ENCODE measurements around the gene TPST2.
"Not testable (repeated sequence)": the region's sequence is repeated elsewhere in the genome, so short reads cannot be mapped to it uniquely, and the experiment has no call there.

The TPST2 gene
- total RNA-seq = 27.1 to 30.3 reads per million in 2 experiments

DNA sequence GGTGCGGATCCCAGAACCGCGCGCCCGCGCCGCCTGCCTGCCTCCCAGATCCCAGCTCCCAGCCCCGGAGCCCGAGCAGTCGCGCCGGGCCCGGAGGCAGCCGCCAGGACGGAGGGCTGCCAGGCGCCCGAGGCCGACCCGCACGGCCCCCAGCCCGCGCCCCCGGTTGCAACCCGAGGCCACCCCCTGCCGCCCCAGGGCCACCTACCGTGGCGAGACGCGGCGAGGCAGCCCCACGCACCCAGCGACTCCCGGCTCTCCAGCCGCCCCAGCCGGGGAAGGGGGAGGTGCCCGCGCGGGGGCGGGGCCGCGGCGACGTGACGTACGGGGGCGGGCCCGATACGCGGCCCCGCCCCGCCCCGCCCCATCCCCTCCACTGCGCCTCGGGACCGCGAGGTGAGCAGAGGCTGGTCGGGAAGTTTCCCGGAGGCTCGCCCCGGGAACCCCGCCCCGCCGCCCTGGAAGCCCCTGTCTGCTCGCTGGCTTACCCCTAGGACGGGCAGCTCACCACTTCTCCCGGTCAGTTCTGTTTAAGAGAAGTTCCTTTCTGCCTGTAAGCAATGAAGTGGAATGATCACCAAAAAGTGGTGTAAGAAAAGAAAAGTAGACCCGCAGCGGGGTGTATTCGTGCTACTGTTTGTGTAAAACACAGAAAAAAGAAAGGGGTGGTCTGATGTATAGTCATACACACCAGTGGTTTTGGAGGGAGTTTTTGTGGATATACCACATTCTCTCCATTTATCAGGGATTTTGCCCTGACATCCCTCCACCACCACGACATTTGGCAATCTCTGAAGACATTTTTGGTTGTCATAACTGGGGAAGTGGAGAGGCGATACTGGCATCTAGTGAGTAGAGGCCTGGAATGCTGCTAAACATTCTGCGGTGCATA is at the start of gene TPST2:
Gene TPST2 (minus strand): TSS at position 288 of the 892 bp plus-strand sequence. CDS start 48,502 bp downstream, outside the sequence.
- peak; percentile 72 for DNase-seq (ENCODE audit: low read depth)

DNA sequence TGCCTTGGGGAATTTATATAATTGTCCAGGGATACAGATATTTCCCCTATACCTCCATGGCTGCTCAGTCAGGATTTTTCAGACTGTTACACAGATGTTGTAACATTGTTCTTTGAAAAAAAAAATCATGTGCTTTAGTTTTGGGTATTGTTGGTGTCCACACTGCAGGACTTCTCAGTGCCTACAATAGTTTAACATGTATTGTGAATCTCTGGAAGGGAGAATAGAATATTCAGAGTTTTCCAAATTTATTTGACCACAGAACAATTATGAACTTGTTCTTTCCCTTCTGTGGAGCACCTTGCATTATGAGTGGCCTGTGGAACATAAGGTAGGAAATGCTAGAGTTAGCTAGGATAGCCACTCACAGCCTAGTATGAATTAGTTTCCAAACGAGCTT is 46.4 kb upstream of the TPST2 start:
- DNase-seq (ENCODE audit: low read depth) = no peak

DNA sequence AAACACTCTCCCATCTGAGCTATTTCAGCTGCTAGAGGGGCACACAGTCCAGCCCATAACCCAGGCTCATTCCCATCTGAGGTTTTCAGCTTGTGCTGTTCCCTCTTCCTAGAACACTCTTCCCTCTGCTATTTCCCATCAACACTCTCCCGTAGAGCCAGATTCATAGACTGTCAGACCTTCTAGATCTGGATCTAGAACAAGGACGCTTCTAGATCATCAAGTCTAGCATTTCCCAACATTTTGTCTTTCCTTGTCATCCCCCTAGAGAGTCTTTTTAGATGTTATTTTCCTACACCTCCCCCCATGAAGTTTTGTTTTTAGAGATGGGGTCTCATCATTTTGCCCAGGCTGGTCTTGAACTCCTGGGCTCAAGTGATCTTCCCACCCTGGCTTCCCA is 45.2 kb upstream of the TPST2 start:
- DNase-seq (ENCODE audit: low read depth) = no peak

DNA sequence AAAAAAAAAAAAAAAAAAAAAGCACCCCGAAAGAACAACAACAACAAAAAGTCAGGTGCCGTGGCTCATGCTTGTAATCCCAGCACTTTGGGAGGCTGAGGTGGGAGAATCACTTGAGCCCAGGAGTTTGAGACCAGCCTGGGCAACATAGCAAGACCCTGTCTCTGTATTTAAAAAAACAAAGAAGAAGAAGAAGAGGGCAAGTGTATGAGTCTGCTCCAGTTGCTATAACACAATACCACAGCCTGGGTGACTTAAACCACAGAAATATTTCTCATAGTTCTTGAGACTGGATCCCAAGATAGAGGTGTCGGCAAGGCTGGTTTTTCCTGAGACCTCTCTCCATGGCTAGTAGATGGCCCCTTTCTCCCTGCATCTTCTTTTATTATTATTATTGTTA is 44.3 kb upstream of the TPST2 start:
- DNase-seq (ENCODE audit: low read depth) = no peak

DNA sequence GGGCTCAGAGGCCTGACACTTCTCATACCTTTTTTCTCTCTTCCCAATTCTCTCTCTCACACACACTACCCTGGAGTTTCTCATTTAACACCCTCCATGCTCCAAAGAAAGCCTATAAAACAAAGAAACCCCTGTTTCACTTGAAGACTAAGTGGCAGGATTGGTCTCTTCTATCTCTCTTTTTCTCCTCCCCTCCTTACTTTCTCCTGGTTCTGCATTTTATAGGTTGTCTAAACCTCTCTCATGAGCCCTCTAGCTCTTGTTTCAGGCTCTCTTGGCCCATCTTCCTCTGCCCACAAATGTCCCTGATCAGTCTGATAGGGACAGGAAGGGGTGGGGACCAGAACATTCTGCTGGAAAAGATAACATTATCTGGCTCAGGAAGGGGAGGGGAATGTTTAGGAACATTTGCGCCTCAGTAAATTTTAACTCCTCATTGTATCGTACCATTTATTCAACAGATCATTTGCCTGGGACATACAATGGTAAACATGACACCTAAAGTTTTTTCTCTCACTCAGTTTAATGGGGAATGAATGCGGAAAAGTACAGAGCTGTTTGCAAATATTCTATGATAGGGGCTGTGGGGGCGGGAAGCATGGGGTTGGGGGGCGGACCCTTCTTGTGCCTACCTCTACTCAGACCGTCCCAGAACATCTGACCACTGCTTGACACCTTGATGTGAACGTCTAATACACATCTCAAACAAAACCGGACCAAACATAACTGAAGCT is 42.7 kb upstream of the TPST2 start:
- DNase-seq (ENCODE audit: low read depth) = no peak

DNA sequence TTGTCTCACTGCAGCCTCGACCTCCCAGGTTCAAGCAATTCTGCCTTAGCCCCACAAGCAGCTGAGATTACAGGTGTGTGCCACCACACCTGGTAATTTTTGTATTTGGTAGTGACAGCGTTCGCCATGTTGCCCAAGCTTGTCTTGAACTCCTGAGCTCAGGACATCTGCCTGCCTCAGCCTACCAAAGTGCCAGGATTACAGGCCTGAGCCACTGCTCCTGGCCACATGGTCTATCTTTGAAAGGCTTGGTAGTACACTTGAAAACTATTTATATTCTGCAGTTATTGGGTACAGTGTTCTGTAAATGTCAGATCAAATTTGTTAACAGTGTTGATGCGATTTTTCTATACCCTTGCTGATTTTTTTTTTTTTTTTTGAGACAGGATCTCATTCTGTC is 41.4 kb upstream of the TPST2 start:
- DNase-seq (ENCODE audit: low read depth) = no peak

DNA sequence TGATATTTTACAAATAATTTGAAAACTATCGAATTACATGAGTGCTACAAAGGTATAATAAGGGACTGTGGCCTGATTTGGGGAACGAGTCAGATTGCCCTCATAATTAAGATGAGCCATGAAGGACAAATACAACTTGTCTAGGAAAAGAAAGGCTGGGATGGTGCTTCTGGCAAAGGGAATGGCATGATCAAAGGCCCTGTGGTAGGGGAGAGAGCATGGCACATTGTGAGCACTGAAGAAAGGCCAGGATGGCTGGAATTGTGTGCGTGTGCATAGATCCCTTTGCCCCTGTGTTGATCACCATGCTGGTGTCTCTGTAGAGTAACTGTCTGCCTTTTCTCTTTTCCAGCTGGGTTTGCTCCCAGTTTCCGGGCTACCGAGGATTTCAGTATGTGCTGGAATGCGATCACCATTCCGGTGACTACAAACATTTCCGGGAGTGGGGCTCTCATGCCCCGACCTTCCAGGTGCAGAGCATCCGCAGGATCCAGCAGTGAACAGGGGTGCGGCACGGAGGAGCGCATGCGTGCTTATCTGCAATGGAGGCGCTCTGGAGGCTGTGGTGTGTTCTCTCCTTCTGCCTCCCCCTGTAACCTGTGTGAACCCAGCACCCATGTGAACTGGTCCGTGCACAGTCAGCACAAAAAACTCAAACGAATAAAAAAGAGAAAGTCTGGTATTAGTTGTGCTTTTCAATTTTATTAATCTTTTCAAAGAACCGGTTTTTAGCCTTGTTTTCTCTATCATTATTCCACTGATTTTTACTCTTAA is 40.2 kb upstream of the TPST2 start:
- DNase-seq (ENCODE audit: low read depth) = no peak

DNA sequence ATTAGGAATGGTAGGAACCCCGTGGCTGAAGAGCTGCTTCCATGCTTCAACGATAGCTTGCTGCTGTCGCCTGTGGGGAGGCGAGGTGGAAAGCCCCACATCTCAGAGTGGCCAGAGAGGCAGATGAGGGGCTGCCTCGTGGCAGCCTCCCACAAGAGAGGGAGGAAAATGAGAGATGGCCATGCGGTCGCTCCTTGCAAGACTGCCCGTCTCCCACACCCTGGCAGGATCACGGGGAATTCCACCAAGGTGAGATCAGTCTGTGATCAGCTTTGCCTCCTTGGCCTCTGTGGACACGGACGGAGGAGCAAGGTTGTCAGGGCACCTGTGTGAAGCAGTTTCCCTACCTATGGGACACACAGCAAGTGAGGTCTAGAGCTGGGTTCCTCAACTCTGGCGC is 34.9 kb upstream of the TPST2 start:
- DNase-seq (ENCODE audit: low read depth) = no peak

DNA sequence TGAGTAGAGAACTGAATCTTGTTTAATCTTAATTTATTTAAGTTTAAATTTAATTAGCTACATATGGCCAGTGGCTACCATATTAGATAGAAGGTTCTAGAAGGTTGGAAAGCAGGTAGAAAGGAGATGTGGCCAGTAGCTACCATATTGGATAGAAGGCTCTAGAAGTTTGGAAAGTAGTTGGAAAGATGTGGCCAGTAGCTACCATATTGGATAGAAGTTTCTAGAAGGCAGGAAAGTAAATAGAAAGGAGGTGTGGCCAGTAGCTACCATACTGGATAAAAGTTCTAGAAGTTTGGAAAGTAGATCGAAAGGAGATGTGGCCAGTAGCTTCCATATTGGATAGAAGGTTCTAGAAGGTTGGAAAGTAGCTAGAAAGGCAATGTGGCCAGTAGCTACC is 34.1 kb upstream of the TPST2 start:
- no peak for DNase-seq (ENCODE audit: low read depth)

DNA sequence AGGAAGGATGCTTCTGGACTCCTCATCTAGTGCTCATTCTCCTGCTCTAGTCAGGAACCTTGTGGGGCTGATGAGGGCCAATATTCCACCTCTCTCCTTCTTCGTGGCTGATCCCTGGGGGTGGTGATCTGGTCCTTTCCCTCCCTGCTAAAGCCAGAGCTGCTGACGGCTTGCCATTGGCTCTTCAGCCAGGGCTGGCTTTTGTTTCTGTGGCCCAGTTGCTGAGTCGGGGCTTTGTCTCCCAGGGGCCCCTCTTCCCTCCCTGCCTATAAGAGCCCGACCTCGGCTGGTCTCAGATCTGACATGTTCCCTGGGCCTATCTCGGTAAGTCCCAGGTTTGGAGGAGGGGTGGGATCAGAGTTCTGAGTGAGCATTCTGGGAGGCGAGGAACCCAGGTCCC is 31.7 kb upstream of the TPST2 start, which contains the start of gene CRYBA4:
Gene CRYBA4 (plus strand): TSS at position 301 of the 400 bp plus-strand sequence. CDS start 634 bp downstream, outside the sequence.
- DNase-seq (ENCODE audit: low read depth) = no peak

DNA sequence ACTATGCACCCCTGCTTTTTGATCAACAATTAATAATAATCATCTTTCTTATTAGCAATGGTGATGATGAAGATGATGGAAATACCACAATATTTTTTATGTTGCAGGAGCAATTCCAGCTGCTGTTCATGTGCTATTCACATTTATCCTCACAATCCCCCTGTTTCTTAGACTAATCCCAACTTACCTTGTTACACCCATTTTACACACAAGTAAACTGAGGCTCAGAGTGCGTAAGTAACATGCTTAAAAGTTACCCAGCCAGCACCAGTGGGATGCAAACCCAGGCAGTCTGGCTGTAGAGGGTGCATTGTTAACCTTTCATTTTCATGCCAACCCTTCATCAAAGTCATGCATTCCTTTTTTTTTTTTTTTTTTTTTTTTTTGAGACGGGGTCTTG is 30.3 kb upstream of the TPST2 start:
- DNase-seq (ENCODE audit: low read depth) = no peak

DNA sequence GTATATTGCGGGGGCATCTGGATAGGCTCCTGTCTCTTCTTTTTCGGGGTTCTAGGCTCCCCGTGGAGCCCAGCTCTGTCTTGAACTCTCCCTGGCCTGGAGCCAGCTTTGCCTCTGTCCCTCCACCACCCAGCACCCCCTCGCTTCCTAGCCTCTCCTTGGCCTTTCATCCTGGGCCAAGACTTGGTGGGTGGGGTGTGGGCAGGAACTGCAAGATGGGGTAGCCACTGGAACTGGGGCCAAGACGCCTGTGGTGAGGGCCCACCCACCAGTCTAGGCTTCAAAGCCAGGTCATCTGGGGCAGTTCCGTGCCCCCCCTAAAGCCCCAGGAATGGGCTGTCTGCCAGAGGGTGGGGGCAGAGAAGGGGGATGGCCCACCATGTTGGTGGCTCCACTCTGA is 29.6 kb upstream of the TPST2 start:
- DNase-seq (ENCODE audit: low read depth) = no peak

DNA sequence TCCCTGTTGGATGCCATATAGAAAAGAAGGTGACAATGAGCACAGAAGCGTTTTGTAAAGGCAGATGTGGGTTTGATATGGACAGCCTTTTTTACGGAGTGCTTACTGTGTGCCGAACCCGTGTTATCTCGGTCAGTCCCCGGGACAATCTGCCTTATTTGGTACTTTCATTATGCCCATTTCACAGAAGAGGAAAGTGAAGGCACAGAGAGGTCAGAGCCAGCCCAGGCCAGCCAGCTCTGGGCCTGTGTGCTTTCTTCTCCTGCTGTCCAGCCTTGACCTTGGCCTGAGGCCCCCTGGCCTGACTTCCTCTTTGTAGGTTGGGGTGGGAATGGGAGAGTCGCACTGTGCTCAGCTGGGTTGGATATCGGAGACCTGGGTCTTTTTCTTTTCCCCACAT is 28.5 kb upstream of the TPST2 start:
- DNase-seq (ENCODE audit: low read depth) = no peak

DNA sequence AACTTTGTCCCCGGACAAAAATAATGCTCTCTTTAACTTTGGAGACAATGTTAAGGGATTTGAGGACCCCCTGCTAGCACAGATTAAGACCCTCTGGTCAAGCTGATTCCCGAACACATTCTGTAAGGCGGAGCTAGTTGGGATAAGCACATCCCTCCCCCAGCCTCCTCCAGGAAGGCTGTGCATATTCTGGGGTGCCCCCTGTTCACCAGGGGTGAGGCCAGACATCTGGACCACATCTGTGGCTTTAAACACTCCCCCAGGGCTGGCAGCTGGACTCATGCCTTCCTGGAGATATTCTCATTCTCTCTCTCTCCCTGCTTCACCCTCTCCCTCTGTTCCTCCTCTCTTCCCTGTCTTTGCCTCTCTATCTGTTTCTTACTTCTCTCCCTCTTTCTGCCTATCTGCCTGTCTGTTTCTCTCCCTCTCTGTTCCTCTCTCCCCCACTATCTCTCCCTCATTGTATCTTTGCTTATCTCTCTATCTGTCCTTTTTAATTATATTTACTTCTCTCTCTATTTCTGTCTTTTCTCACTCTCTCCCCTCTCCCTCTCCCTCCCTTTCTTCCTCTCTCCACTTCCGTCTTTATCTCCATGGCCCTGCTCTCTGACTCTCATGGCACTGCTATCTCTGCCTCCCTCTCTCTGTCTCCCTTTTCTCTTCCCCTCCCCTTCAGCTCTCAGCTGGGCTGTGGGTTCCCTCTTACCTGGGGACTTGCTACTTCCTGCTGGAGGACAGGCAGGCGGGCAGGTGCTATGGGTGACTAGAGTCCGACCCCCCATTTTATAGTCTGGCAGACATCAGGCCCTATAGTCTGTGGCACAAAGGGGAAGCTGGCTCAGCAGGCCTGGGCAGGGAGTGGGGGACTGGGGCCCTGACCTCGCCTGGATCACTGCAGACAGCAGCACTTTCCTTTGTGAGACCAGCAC is 27.6 kb upstream of the TPST2 start, which contains the start of gene CRYBB1:
Gene CRYBB1 (minus strand): TSS at position 757 of the 929 bp plus-strand sequence. CDS start 1,708 bp downstream, outside the sequence.
- DNase-seq (ENCODE audit: low read depth) = no peak

DNA sequence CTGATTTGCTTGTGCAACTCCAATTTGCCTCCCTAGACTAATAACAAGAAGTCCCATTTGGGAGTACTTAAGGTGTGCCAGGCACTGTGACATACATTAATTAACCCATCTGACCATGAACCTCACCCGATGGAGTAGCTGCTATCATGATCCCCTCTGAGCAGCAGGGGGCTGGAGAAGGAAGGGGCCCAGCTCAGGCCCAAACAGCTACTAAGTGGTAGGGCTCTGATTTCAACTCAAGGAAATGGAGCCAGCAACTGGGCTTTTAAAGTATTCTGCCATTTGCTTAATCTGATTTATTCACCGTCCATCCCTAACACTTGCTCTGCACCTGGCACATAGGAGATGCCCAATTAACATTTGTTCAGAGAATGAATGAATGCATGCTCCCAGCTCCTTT is 26.7 kb upstream of the TPST2 start:
- no peak for DNase-seq (ENCODE audit: low read depth)

DNA sequence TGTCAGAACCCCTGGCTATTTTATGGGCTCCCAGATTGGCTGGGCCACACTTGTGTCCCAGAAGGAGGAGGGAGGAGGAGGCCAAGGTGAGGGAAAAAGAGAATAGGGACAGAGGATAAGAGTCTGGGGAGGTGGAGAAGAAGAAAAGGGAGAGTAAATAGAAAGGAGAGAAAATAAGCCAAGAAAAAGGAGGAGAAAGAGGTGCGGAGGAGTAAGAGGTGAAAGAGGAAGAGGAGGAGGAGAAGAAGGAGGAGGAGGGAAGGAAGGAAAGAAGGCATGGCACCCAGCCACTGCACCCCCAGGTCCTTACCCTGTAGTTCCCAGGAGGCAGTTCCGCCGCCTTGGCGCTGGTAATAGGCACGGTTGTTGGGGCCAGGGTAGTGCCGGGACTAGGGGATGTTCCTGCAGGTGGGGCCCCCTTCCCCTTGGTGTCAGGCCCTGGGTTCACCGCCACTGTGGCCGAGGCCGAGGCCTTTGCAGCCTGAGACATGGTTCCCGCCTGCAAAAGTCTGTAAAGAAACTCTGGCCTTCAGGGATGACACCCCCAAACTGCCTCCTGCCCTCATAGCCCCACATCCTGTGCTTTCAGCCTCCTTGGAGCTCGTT is 26.0 kb upstream of the TPST2 start:
- no peak for DNase-seq (ENCODE audit: low read depth)

DNA sequence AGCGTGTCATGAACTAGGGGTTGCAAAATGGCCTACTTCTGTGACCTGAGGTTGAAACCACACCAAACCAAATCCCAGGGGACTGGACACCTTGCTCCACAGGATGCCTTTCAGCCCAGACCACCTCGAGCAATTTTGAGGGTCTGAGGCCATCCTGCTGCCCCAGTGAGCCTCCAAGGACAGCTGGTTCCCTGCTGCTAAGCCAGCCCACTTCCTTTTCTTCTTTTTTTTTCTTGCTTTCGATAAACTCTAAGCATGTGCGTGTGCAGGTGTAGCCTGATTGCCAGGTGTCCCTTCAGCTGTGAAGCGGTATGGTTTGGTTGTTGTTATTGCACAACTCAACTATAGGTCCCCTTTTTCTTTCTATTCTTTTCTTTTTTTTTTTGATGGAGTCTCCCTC is 25.2 kb upstream of the TPST2 start:
- no peak for DNase-seq (ENCODE audit: low read depth)

DNA sequence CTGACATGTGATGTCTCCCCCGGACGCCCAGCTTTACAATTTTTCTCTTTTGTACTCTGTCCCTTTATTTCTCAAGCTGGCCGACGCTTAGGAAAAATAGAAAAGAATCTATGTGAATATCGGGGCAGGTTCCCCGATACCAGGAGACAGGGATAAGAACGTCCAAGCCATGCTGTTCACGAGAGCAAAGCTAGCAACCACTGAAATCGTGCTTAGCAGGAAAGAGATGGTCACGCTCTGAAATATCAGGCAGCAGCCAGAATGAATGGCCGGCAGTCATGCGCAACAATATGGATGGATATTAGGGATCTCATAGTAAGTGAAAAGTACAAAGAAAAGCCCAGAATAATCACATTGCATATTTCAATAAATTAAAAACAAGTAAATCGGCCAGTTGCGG is 24.4 kb upstream of the TPST2 start:
- no peak for DNase-seq (ENCODE audit: low read depth)

DNA sequence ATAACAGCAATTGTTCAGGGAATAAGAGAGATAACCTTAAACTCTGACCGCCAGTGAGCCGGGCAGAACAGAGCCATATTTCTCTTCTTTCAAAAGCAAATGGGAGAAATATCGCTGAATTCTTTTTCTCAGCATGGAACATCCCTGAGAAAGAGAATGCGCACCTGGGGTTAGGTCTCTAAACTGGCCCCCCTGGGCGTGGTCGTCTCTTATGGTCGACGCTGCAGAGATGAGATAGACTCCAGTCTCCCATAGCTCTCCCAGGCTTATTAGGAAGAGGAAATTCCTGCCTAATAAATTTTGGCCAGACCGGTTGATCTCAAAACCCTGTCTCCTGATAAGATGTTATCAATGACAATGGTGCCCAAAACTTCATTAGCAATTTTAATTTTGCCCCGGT is 23.8 kb upstream of the TPST2 start:
- not testable (repeated sequence) for DNase-seq (ENCODE audit: low read depth)

DNA sequence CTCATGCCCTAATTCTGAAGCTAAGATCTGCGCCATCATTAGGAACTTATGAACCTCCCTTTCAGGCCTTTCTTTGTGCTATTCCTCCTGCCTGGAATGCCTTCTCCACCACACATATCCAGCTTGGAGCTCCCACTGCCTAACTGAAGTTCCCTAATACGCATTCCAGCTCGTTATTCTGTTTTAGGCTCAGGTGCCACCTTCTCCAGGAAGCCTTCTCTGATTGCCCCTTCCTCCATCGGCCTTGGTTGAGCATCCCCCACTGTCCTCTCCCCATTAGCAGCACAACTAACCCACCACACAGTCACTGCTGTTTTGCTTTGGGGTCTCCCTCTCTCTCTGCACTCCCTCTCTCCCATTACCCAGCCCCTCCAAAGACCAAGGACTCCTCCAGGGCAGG is 22.7 kb upstream of the TPST2 start:
- no peak for DNase-seq (ENCODE audit: low read depth)

DNA sequence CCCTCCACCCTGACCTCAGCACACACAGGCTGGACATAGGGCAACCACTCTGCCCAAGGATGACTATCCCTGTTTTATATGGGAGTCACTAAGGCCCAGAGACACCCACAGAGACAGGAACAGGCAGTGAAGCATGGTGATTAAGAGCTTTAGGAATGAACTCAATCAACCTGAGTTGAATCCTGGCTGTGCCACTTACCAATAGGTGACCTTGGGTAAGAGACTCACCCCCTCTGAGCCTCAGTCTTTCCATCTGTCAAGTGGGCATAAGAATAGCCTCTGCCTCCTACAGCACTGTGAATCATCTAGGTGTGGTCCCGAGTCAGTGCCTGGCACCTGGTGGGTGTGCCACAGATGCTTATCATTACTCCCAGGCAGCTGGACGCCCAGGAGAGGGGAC is 21.1 kb upstream of the TPST2 start:
- DNase-seq (ENCODE audit: low read depth) = no peak
